Trophoblast cell (in vitro differentiated cells and primary cell): ENCODE measurements around the gene NOMO2.
"Not testable (repeated sequence)": the region's sequence is repeated elsewhere in the genome, so short reads cannot be mapped to it uniquely, and the experiment has no call there.

Source experiments
- DNase-seq, 2 donors: peaks; one replicate each; pipeline ENCODE4 v3.0.0-alpha.2; 2016
- H2AFZ ChIP-seq: 2 replicates; pipeline ENCODE4 v1.6.1; 2013; ENCODE audit warnings: low read length, moderate library complexity, mild to moderate bottlenecking; ENCODE audit not compliant: insufficient read depth, poor library complexity
- H2AK5ac ChIP-seq: 2 replicates; pipeline ENCODE4 v1.6.1; 2013; ENCODE audit warnings: mild to moderate bottlenecking, low read length
- H2BK120ac ChIP-seq: 2 replicates; pipeline ENCODE4 v1.6.1; 2013; ENCODE audit warnings: low read length, mild to moderate bottlenecking, moderate library complexity; ENCODE audit not compliant: insufficient read depth, poor library complexity
- H2BK12ac ChIP-seq: 2 replicates; pipeline ENCODE4 v1.6.1; 2013; ENCODE audit warnings: mild to moderate bottlenecking, low read length, moderate library complexity
- H2BK5ac ChIP-seq: 2 replicates; pipeline ENCODE4 v1.6.1; 2013; ENCODE audit warnings: low read length, low read depth, moderate library complexity, mild to moderate bottlenecking; ENCODE audit not compliant: poor library complexity
- H3K14ac ChIP-seq: 2 replicates; pipeline ENCODE4 v1.6.1; 2013; ENCODE audit warnings: mild to moderate bottlenecking, low read length
- H3K18ac ChIP-seq: 2 replicates; pipeline ENCODE4 v1.6.1; 2013; ENCODE audit warnings: mild to moderate bottlenecking, low read length
- H3K23ac ChIP-seq: 2 replicates; pipeline ENCODE4 v1.6.1; 2013; ENCODE audit warnings: low read length
- H3K27ac ChIP-seq: 2 replicates; pipeline ENCODE4 v1.5.1; 2013; ENCODE audit warnings: low read depth, mild to moderate bottlenecking, inconsistent platforms, low read length, moderate library complexity
- H3K27me3 ChIP-seq: 2 replicates; pipeline ENCODE4 v1.6.1; 2013; ENCODE audit warnings: inconsistent platforms, mild to moderate bottlenecking, low read length, moderate library complexity; ENCODE audit not compliant: insufficient read depth
- H3K36me3 ChIP-seq, 2 experiments: 1 replicate in 1 of 2; 2 replicates in 1 of 2; pipeline ENCODE4 v1.6.1; 2013; ENCODE audit warnings: low read length in 2 of 2, mild to moderate bottlenecking in 2 of 2, moderate library complexity in 1 of 2; ENCODE audit not compliant: insufficient read depth in 2 of 2, control insufficient read depth in 1 of 2
- H3K4ac ChIP-seq: 2 replicates; pipeline ENCODE4 v1.6.1; 2013; ENCODE audit warnings: low read depth, mild to moderate bottlenecking, low read length, moderate library complexity
- H3K4me1 ChIP-seq, 2 experiments: 1 replicate in 1 of 2; 2 replicates in 1 of 2; pipeline ENCODE4 v1.6.1; 2013; ENCODE audit warnings: low read length in 2 of 2, mild to moderate bottlenecking in 2 of 2, moderate library complexity in 1 of 2; ENCODE audit not compliant: insufficient read depth in 2 of 2, control insufficient read depth in 1 of 2
- H3K4me2 ChIP-seq: 2 replicates; pipeline ENCODE4 v1.6.1; 2013; ENCODE audit warnings: inconsistent platforms, mild to moderate bottlenecking, low read length, moderate library complexity
- H3K4me3 ChIP-seq: 2 replicates; pipeline ENCODE4 v1.5.1; 2013; ENCODE audit warnings: mild to moderate bottlenecking, low read depth, low read length, inconsistent platforms
- H3K79me1 ChIP-seq: one replicate; pipeline ENCODE4 v1.6.1; 2013; ENCODE audit warnings: low read length
- H3K79me2 ChIP-seq: 2 replicates; pipeline ENCODE4 v1.6.1; 2013; ENCODE audit warnings: low read length, mild to moderate bottlenecking; ENCODE audit not compliant: control insufficient read depth, insufficient read depth, poor library complexity
- H3K9ac ChIP-seq: 2 replicates; pipeline ENCODE4 v1.6.1; 2013; ENCODE audit warnings: mild to moderate bottlenecking, low read length
- H3K9me3 ChIP-seq: 2 replicates; pipeline ENCODE4 v1.6.1; 2013; ENCODE audit warnings: low read depth, mild to moderate bottlenecking, control low read depth, inconsistent platforms, low read length; ENCODE audit not compliant: insufficient read depth
- H4K12ac ChIP-seq: 2 replicates; pipeline ENCODE4 v1.6.1; 2013; ENCODE audit warnings: low read depth, mild to moderate bottlenecking, low read length, moderate library complexity
- H4K8ac ChIP-seq: 2 replicates; pipeline ENCODE4 v1.6.1; 2013; ENCODE audit warnings: low read depth, mild to moderate bottlenecking, low read length, moderate library complexity
- H4K91ac ChIP-seq: one replicate; pipeline ENCODE4 v1.6.1; 2013; ENCODE audit warnings: low read depth, mild to moderate bottlenecking, low read length, moderate library complexity
- WGBS: extraction: QIAGEN DNeasy Blood & Tissue Kit; methylation state at CpG from one replicate; pipeline ENCODE4 v1.1.7; 2013; ENCODE audit warnings: missing lambda C conversion rate; ENCODE audit not compliant: insufficient read length, insufficient coverage; ENCODE audit errors: extremely low coverage; 5-methylcytosine and 5-hydroxymethylcytosine counted together

The NOMO2 gene

DNA sequence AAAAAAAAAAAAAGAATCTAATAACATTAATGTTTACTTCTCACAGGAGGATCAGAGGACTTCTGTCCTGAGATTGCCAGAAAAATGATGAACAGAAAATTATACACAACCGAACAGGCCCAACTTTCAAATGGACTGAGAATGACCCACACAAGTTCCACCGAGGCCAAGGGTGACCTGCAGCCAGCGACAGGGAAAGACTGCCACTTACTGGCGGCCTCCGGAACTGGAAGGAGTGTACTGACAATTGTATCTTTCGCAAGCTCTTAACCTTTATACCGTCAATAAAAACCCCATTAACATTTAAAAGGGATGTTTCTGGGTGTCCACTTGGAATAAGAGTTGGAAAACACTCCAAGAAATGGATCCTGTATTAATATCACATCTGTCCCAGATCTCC lies 63.5 kb downstream of the NOMO2 start:
- not testable (repeated sequence) for H3K9me3 ChIP-seq, H3K79me1 ChIP-seq, H2BK120ac ChIP-seq, H3K18ac ChIP-seq, H3K14ac ChIP-seq, H2AK5ac ChIP-seq, H2AFZ ChIP-seq, H4K12ac ChIP-seq, DNase-seq, H3K23ac ChIP-seq, H3K79me2 ChIP-seq, H3K27ac ChIP-seq, H4K8ac ChIP-seq, H3K4me2 ChIP-seq, H3K27me3 ChIP-seq, H3K9ac ChIP-seq, H3K4me1 ChIP-seq, H2BK5ac ChIP-seq, H3K4me3 ChIP-seq, H2BK12ac ChIP-seq, H3K36me3 ChIP-seq, H3K4ac ChIP-seq, H4K91ac ChIP-seq
- no CpG with 5 or more reads among the region's 7 CpGs for WGBS

DNA sequence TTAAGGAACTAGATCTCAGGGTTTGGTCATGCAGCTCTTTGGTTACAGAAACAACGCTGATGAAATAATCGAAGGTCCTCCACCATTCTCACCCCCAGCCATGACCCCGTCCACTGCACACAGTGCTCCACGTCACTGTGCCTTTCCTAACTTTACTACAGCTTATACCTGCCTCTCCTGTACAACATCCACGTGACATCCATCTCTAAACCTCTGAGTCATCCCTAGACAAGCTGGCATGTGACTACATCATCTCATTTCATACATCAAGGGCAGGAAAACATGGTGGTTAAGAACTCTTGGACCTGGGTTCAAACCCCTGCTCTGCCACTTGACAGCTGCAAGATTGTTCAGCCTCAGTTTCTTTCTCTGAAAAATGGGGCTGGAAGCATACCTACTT lies 64.9 kb downstream of the NOMO2 start:
- not testable (repeated sequence) for H3K9me3 ChIP-seq, H2AFZ ChIP-seq, H3K9ac ChIP-seq, H3K4me2 ChIP-seq, H3K18ac ChIP-seq, H4K12ac ChIP-seq, H3K79me1 ChIP-seq, H3K27ac ChIP-seq, H2AK5ac ChIP-seq, DNase-seq, H2BK5ac ChIP-seq, H3K36me3 ChIP-seq, H3K4me3 ChIP-seq, H2BK12ac ChIP-seq, H3K23ac ChIP-seq, H3K14ac ChIP-seq, H4K91ac ChIP-seq, H3K4me1 ChIP-seq, H3K27me3 ChIP-seq, H3K4ac ChIP-seq, H4K8ac ChIP-seq, H2BK120ac ChIP-seq, H3K79me2 ChIP-seq
- WGBS: no CpG with 5 or more reads among the region's 5 CpGs

DNA sequence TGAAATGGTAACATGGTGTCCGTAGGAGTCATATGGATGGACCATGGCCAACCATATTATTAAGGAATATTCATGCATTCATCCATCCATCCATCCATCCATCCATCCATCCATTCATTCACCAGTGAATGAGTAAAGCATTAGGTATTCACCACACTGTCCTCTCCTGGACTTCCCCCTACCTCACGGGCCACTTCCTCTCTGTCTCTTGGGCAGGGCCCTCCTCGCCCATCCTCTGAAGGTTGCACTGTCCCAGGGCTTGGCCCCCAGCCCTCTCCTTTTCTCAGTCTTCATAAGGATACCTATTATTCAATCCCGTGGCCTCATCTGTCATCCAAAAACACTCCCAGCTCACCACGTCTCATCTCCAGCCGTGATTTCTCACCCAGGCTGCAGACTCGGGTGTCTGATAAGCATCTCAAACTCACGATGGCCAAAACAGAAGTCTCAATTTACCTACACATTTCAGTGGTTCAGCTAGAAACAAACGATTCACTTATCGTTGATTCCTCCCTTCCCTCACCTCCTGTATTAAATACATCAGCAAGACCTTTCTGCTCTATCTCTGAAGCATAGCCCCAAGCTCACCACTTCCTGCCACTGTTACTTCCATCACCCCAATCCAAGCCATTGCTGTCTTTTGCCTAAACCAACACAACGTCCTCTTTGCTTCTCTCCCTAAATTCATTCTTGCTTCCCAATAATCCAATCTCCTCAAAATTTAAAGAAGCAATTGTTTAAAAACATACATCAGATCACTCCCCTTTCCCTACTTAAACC lies 69.6 kb downstream of the NOMO2 start:
- H3K4me2 ChIP-seq, DNase-seq, H3K27me3 ChIP-seq, H3K18ac ChIP-seq, H3K4me1 ChIP-seq, H4K12ac ChIP-seq, H2AK5ac ChIP-seq, H3K14ac ChIP-seq, H2AFZ ChIP-seq, H2BK120ac ChIP-seq, H3K36me3 ChIP-seq, H3K4me3 ChIP-seq, H3K9me3 ChIP-seq, H2BK12ac ChIP-seq, H3K23ac ChIP-seq, H3K4ac ChIP-seq, H3K9ac ChIP-seq, H4K8ac ChIP-seq, H4K91ac ChIP-seq, H3K79me1 ChIP-seq, H3K27ac ChIP-seq, H2BK5ac ChIP-seq, H3K79me2 ChIP-seq: not testable (repeated sequence)
- WGBS: no CpG with 5 or more reads among the region's 11 CpGs

DNA sequence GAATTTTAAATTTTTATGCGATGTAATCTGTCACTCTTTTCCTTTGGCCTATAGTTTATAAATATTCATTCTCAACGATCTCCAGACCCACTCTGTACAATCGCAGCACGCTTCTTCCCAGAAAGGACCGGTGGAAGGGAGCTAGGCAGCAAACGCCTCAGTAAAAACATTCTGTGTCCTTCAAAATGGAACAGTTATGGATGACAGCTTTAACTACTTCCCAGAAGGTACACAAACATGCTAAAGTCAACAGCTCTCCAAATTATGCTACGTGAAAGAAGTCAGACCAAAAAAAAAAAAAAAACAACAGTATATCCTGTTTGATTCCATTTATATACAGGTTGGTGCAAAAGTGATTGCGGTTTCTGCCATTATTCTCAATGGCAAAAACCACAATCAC lies 125.9 kb downstream of the NOMO2 start:
- DNase-seq, H4K8ac ChIP-seq, H3K27ac ChIP-seq, H3K27me3 ChIP-seq, H3K14ac ChIP-seq, H3K4me1 ChIP-seq, H2BK5ac ChIP-seq, H3K4me2 ChIP-seq, H2BK12ac ChIP-seq, H3K4ac ChIP-seq, H2AFZ ChIP-seq, H3K23ac ChIP-seq, H2BK120ac ChIP-seq, H3K79me1 ChIP-seq, H3K18ac ChIP-seq, H2AK5ac ChIP-seq, H3K9me3 ChIP-seq, H4K12ac ChIP-seq, H3K79me2 ChIP-seq, H3K9ac ChIP-seq, H4K91ac ChIP-seq, H3K36me3 ChIP-seq, H3K4me3 ChIP-seq: not testable (repeated sequence)
- WGBS: no CpG with 5 or more reads among the region's 8 CpGs
